Bronchial epithelial cell (primary cell): ENCODE results near the gene LRRC63. TPM values are rescaled to one million over a fixed set of nuclear protein-coding genes. Genes with fewer than 3 reads are reported as not detected.

Experiments used
- DNase-seq: peaks from one replicate; pipeline ENCODE4 v3.0.0-alpha.2; 2010; ENCODE audit warnings: low read depth
- FAIRE-seq: peaks from 2 replicates; lab custom pipeline; 2011; peaks lifted over from hg19 to GRCh38; lab: Jason Lieb, UNC
- H3K27me3 ChIP-seq: 2 replicates; pipeline ENCODE4 v1.5.1; 2011; ENCODE audit warnings: low read length; ENCODE audit not compliant: control insufficient read depth, insufficient read depth
- H3K36me3 ChIP-seq: 2 replicates; pipeline ENCODE4 v1.5.1; 2011; ENCODE audit warnings: low read length; ENCODE audit not compliant: control insufficient read depth, insufficient read depth
- H3K4me3 ChIP-seq: 2 replicates; pipeline ENCODE4 v1.5.1; 2011; ENCODE audit warnings: mild to moderate bottlenecking, low read depth, low read length, control low read depth
- CTCF ChIP-seq: IDR thresholded peaks from 2 replicates; pipeline ENCODE4 v1.5.1; 2011; ENCODE audit warnings: mild to moderate bottlenecking, moderate library complexity, low read length, control low read depth, inconsistent platforms; ENCODE audit not compliant: insufficient read depth, severe bottlenecking
- total RNA-seq: library from RNA; depleted of rRNA; stranded (reverse); fragments of >200 nt; gene quantifications from 2 replicates; pipeline ENCODE4 v1.2.1, GENCODE V29; 2014

LRRC63 gene
- total RNA-seq, 1 donor from 2014 or later, result not detected

GRCh38 chr13:46321494-46322225, 109.9 kb downstream of the LRRC63 start:
- Histone ChIP-seq H3K27me3 (no peaks in the 10 kb centered on the region), H3K4me3 (no peak overlapping the region), H3K36me3 (no peaks in the 10 kb centered on the region)
- DNase-seq, result peak; percentile 40
- peak; percentile 32 for FAIRE-seq
- peak; percentile 69 for TF ChIP-seq CTCF

GRCh38 chr13:46324976-46325375, 113.2 kb downstream of the LRRC63 start:
- Histone ChIP-seq H3K36me3 (no peaks in the 10 kb centered on the region), H3K4me3 (no peak overlapping the region), H3K27me3 (no peaks in the 10 kb centered on the region)
- FAIRE-seq (no peak), DNase-seq (peak; percentile 46)
- no peak for TF ChIP-seq CTCF

Other genes starting within 250 kb of the LRRC63 start
- gene ZC3H13, start 159.2 kb upstream of the LRRC63 start, total RNA-seq, result 10.5 and 15.5 TPM in 2 replicates
- gene CPB2, start 106.9 kb upstream of the LRRC63 start, total RNA-seq, result not detected in 2 replicates
- 0.26 and 0.53 TPM in 2 replicates for gene LCP1, start 29.8 kb upstream of the LRRC63 start, total RNA-seq
- under 0.01 TPM in 1 of 2 replicates, not detected in the other for gene RUBCNL, start 175.3 kb downstream of the LRRC63 start, total RNA-seq